ENCODE data around the gene CTNNB1. TPM values are rescaled to one million over a fixed set of nuclear protein-coding genes. Genes with fewer than 3 reads are reported as not detected.

Gene CTNNB1
- total RNA-seq, 4 donors from 2014 or later: 340 to 406 (median 367) TPM

- peak overlapping the region; percentile 91 to 98 (median 96) for H3K4me3 ChIP-seq
- H3K27ac ChIP-seq (replicated peaks in 1 of 4): peak overlapping the region; percentile 98 to 99 (median 98)
- DNase-seq (ENCODE audit: extremely low spot score): no peak
- no peaks in the 10 kb centered on the region for H3K27me3 ChIP-seq
- intact Hi-C loops (cut with DNase I): loop anchor here (10.0 kb wide), 1 partner anchor 884 kb away; no protein-coding TSS in a partner anchor
- peaks cover 20 to 38% (median 30%) of the 10 kb centered on the region in 4 donors for H3K4me1 ChIP-seq
- H3K36me3 ChIP-seq: no peaks in the 10 kb centered on the region
- H3K9me3 ChIP-seq: no peaks in the 10 kb centered on the region
- 19% methylated on average over 15 of the region's 20 CpGs for WGBS
- TF ChIP-seq EP300 (IDR thresholded peaks at IDR 0.05): no peak
- TF ChIP-seq CTCF (IDR thresholded peaks at IDR 0.05): no peak
- TF ChIP-seq POLR2AphosphoS5 (IDR thresholded peaks at IDR 0.05): no peak
- no peak for TF ChIP-seq POLR2A (IDR thresholded peaks at IDR 0.05; ENCODE audit: low read depth)
Measured at GRCh38 chr3:41198526-41198925, 779 bp upstream of the CTNNB1 start.

GRCh38 chr3:41199866-41200668 lies 762 bp downstream of the CTNNB1 start:
- H3K27me3 ChIP-seq: no peaks in the 10 kb centered on the region
- WGBS: under 1% methylated on average over 18 of the region's 40 CpGs
- H3K36me3 ChIP-seq: no peaks in the 10 kb centered on the region
- peak in 1 of 3 experiments; percentile 8 for TF ChIP-seq CTCF (IDR thresholded peaks at IDR 0.05)
- TF ChIP-seq POLR2AphosphoS5 (IDR thresholded peaks at IDR 0.05): no peak
- peaks cover 36 to 53% (median 46%) of the 10 kb centered on the region in 4 donors for H3K4me1 ChIP-seq
- peak overlapping the region; percentile 91 to 98 (median 96) for H3K4me3 ChIP-seq
- intact Hi-C loops (cut with DNase I): loop anchor here (5.0 to 10.0 kb wide), 3 partner anchors 228 to 885 kb away; no protein-coding TSS in a partner anchor
- H3K9me3 ChIP-seq: no peaks in the 10 kb centered on the region
- no peak for DNase-seq (ENCODE audit: extremely low spot score)
- H3K27ac ChIP-seq (replicated peaks in 1 of 4): peak overlapping the region; percentile 98 to 99 (median 98)

GRCh38 chr3:41200669-41201021 lies 1.3 kb downstream of the CTNNB1 start:
- DNase-seq (ENCODE audit: extremely low spot score): no peak
- 0% methylated on average over 7 of the region's 7 CpGs for WGBS
- peaks cover 41 to 58% (median 51%) of the 10 kb centered on the region in 4 donors for H3K4me1 ChIP-seq
- peak overlapping the region; percentile 91 to 98 (median 96) for H3K4me3 ChIP-seq
- TF ChIP-seq POLR2A (IDR thresholded peaks at IDR 0.05; ENCODE audit: low read depth) (no peak), EP300 (IDR thresholded peaks at IDR 0.05) (no peak), CTCF (IDR thresholded peaks at IDR 0.05) (no peak), POLR2AphosphoS5 (IDR thresholded peaks at IDR 0.05) (peak; percentile 6 to 21)
- no peaks in the 10 kb centered on the region for H3K9me3 ChIP-seq
- peak overlapping the region; percentile 98 to 99 (median 98) for H3K27ac ChIP-seq (replicated peaks in 1 of 4)
- H3K27me3 ChIP-seq: no peaks in the 10 kb centered on the region
- intact Hi-C loops (cut with DNase I): loop anchor here (5.0 to 10.0 kb wide), 2 partner anchors 228 to 486 kb away; no protein-coding TSS in a partner anchor
- H3K36me3 ChIP-seq: no peaks in the 10 kb centered on the region

GRCh38 chr3:41202075-41202833 lies 2.9 kb downstream of the CTNNB1 start:
- TF ChIP-seq EP300 (IDR thresholded peaks at IDR 0.05): no peak
- no peak for TF ChIP-seq POLR2AphosphoS5 (IDR thresholded peaks at IDR 0.05)
- no peak for TF ChIP-seq CTCF (IDR thresholded peaks at IDR 0.05)
- no peak for TF ChIP-seq POLR2A (IDR thresholded peaks at IDR 0.05; ENCODE audit: low read depth)
- no peaks in the 10 kb centered on the region for H3K27me3 ChIP-seq
- intact Hi-C loops (cut with DNase I): loop anchor here (5.0 to 10.0 kb wide), 2 partner anchors 230 to 487 kb away; no protein-coding TSS in a partner anchor
- H3K4me1 ChIP-seq: peaks cover 54 to 74% (median 68%) of the 10 kb centered on the region in 4 donors
- H3K9me3 ChIP-seq: no peaks in the 10 kb centered on the region
- WGBS: 54% methylated on average over 5 of the region's 5 CpGs
- H3K27ac ChIP-seq (replicated peaks in 1 of 4): no peak overlapping the region
- DNase-seq (ENCODE audit: extremely low spot score): no peak
- H3K36me3 ChIP-seq: no peaks in the 10 kb centered on the region
- peak overlapping the region; percentile 91 to 98 (median 96) for H3K4me3 ChIP-seq

Data from esophagus muscularis mucosa (tissue), 4 donors.